ENCODE data around the gene EDA. TPM values are rescaled to one million over a fixed set of nuclear protein-coding genes. Genes with fewer than 3 reads are reported as not detected.

EDA gene
- total and polyA plus RNA-seq, 10 of the 15 experiments (the other 5 are each of a cell fraction or from before 2014, with no cell fraction given): 0.06 TPM; not detected in 9

- TF ChIP-seq, protein P1, sequence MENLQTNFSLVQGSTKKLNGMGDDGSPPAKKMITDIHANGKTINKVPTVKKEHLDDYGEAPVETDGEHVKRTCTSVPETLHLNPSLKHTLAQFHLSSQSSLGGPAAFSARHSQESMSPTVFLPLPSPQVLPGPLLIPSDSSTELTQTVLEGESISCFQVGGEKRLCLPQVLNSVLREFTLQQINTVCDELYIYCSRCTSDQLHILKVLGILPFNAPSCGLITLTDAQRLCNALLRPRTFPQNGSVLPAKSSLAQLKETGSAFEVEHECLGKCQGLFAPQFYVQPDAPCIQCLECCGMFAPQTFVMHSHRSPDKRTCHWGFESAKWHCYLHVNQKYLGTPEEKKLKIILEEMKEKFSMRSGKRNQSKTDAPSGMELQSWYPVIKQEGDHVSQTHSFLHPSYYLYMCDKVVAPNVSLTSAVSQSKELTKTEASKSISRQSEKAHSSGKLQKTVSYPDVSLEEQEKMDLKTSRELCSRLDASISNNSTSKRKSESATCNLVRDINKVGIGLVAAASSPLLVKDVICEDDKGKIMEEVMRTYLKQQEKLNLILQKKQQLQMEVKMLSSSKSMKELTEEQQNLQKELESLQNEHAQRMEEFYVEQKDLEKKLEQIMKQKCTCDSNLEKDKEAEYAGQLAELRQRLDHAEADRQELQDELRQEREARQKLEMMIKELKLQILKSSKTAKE (IDR thresholded peaks at IDR 0.05; ENCODE audit: low read depth, poor library complexity, severe bottlenecking): no peak
- TF ChIP-seq, protein P2, sequence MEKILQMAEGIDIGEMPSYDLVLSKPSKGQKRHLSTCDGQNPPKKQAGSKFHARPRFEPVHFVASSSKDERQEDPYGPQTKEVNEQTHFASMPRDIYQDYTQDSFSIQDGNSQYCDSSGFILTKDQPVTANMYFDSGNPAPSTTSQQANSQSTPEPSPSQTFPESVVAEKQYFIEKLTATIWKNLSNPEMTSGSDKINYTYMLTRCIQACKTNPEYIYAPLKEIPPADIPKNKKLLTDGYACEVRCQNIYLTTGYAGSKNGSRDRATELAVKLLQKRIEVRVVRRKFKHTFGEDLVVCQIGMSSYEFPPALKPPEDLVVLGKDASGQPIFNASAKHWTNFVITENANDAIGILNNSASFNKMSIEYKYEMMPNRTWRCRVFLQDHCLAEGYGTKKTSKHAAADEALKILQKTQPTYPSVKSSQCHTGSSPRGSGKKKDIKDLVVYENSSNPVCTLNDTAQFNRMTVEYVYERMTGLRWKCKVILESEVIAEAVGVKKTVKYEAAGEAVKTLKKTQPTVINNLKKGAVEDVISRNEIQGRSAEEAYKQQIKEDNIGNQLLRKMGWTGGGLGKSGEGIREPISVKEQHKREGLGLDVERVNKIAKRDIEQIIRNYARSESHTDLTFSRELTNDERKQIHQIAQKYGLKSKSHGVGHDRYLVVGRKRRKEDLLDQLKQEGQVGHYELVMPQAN (conservative IDR thresholded peaks at IDR 0.05): no peak
- TF ChIP-seq GABPA (IDR thresholded peaks at IDR 0.05; ENCODE audit: low read depth): no peak
- TF ChIP-seq CBX3 (IDR thresholded peaks at IDR 0.05; ENCODE audit: borderline replicate concordance, low read depth): no peak
Observed at GRCh38 chrX:69948276-69948797, 332.4 kb downstream of the EDA start (continued).

- DNase-seq (ENCODE audit: low read depth, low spot score) (no peak), FAIRE-seq (no peak), ATAC-seq (no peak)
- no peaks in the 10 kb centered on the region for H3K27me3 ChIP-seq (replicated peaks in 1 of 2; ENCODE audit: control insufficient read depth in 2 of 2, insufficient read depth in 2 of 2, low read length in 1 of 2)
- POLR2A ChIA-PET: no interaction called here
- SMC1A ChIA-PET (ENCODE audit: uncharacterized antibody, unreplicated experiment): no interaction called here
- H2AFZ ChIP-seq (ENCODE audit: control insufficient read depth, low read depth, low read length): no peak overlapping the region
- in situ Hi-C loops (cut with MboI): no loop called here
- no TSS peak for BruUV-seq (replicated peaks)
- RAD21 ChIA-PET (ENCODE audit: unreplicated experiment): no interaction called here
- H3K79me2 ChIP-seq (ENCODE audit: control insufficient read depth, insufficient read depth, low read length): no peaks in the 10 kb centered on the region
- WGBS (ENCODE audit: insufficient coverage, insufficient replicate concordance, low lambda C conversion rate, missing lambda C conversion rate): 0% methylated on average over 1 of the region's 1 CpG
- no peaks in the 10 kb centered on the region for H3K9me3 ChIP-seq (replicated peaks; ENCODE audit: control insufficient read depth, insufficient read depth, low read length)
- H3K9ac ChIP-seq (ENCODE audit: control insufficient read depth, insufficient read depth, low read length): no peak overlapping the region
- H3K27ac ChIP-seq (ENCODE audit: control insufficient read depth, insufficient read depth): no peak overlapping the region
- no peak overlapping the region for H3K4me2 ChIP-seq (ENCODE audit: control insufficient read depth, insufficient read depth)
- H4K20me1 ChIP-seq (ENCODE audit: control insufficient read depth, insufficient read depth): no peaks in the 10 kb centered on the region
- no peaks in the 10 kb centered on the region for H3K4me1 ChIP-seq (ENCODE audit: control insufficient read depth, insufficient read depth, low read length)
- CTCF ChIA-PET: interaction anchor here (0.5 kb wide), 1 partner anchor 1353 kb away, joined by 3 read pairs; no protein-coding TSS in a partner anchor
- intact Hi-C loops (cut with micrococcal nuclease; ENCODE audit: unreplicated experiment): no loop called here
- H3K36me3 ChIP-seq (ENCODE audit: control insufficient read depth in 2 of 2, insufficient read depth in 2 of 2, low read length in 1 of 2): no peaks in the 10 kb centered on the region
- H3K4me3 ChIP-seq: no peak overlapping the region
- TF ChIP-seq POLR2AphosphoS2 (IDR thresholded peaks at IDR 0.05; ENCODE audit: low read depth, low read length) (no peak), TCF7 (IDR thresholded peaks at IDR 0.05; ENCODE audit: borderline replicate concordance) (no peak), ZNF384 (IDR thresholded peaks at IDR 0.05; ENCODE audit: borderline replicate concordance, low read depth, low read length) (no peak), CREM (IDR thresholded peaks at IDR 0.05; ENCODE audit: low read depth) (no peak)
Observed at GRCh38 chrX:69951753-69952152, 335.8 kb downstream of the EDA start.
